ENCODE measurements around the gene ABHD15. TPM values are rescaled to one million over a fixed set of nuclear protein-coding genes. Genes with fewer than 3 reads are reported as not detected.

ABHD15 gene
- total RNA-seq, 4 donors from 2014 or later: 5.4 to 12.6 (median 11.1) TPM

DNA sequence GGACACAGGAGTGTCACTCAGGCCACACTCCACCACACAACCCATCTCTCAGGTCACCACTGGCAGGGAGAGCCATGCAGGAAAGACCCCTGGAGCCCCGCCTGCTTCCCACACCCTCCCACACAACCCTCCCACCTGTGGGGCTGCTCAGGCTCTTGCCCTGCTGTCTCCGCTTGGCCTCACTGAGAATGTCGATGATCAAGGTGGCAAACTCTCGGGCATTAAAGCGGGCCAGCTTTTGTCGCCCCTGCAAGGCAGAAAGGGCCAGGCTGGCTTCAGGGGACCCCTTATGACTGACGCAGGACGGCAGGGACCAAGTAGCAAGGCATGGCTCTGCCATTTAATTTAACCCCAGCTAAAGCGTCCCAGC, 10.1 kb upstream of the ABHD15 start:
- Histone ChIP-seq H3K27me3 (no peaks in the 10 kb centered on the region), H3K9me3 (no peaks in the 10 kb centered on the region), H3K36me3 (peaks cover 0 to 89% of the 10 kb centered on the region in 2 donors), H3K4me3 (no peak overlapping the region), H3K27ac (peak overlapping the region in 2 of 4 donors; percentile 12 to 35), H3K4me1 (peaks cover 0 to 54% (median 15%) of the 10 kb centered on the region in 3 donors)
- TF ChIP-seq POLR2A (IDR thresholded peaks at IDR 0.05) (no peak), EP300 (IDR thresholded peaks at IDR 0.05) (no peak), POLR2AphosphoS5 (IDR thresholded peaks at IDR 0.05) (no peak)
- TF ChIP-seq, protein P1, sequence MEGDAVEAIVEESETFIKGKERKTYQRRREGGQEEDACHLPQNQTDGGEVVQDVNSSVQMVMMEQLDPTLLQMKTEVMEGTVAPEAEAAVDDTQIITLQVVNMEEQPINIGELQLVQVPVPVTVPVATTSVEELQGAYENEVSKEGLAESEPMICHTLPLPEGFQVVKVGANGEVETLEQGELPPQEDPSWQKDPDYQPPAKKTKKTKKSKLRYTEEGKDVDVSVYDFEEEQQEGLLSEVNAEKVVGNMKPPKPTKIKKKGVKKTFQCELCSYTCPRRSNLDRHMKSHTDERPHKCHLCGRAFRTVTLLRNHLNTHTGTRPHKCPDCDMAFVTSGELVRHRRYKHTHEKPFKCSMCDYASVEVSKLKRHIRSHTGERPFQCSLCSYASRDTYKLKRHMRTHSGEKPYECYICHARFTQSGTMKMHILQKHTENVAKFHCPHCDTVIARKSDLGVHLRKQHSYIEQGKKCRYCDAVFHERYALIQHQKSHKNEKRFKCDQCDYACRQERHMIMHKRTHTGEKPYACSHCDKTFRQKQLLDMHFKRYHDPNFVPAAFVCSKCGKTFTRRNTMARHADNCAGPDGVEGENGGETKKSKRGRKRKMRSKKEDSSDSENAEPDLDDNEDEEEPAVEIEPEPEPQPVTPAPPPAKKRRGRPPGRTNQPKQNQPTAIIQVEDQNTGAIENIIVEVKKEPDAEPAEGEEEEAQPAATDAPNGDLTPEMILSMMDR (IDR thresholded peaks at IDR 0.05): no peak
- 94% methylated on average over 7 of the region's 9 CpGs; no CpG with 5 or more reads in 1 of the 2 donors for WGBS, 2 donors (ENCODE audit: low coverage in 1 of 2)
- ATAC-seq: no peak

DNA sequence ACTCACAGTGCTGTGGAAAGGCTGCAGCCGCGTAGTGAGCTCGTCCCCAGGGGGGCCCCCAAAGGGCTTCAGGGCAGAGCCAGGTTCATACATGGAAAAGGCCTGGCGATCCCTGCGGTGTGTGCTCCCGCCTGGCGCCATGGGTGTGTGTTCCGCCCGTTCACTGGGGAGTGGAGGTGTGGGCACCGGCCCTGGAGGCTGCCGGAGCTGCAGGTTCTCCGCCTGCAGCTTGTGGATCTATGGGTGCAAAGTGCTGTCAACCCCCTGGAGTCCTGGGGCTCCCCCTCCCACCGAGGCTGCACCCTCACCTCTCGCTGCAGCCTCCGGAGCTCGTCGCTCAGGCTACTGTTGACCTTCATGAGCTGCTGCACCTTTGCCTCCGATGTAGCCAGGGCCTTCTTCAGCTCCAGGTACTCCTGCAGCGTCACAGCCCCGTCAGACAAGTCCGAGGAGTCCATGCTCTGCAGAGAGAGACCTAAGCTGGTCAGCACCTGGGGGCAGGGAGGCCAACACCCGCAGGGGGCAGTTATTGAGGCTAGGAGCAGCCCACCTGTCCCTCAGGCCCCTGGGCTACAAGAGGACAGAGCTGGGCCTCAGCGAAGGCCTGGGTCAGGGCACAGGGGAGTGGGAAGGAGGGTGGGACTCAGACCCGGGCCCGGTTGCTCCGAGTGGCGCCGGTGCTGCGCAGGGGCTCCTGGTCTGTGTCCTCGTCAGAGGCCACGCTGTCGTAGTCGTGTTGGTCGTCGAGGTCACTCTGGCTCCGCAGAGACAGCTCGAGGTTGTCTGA, 9.6 kb upstream of the ABHD15 start:
- H3K36me3 ChIP-seq: peaks cover 0 to 88% of the 10 kb centered on the region in 2 donors
- whole genome bisulfite sequencing, 2 donors (ENCODE audit: low coverage in 1 of 2): no CpG with 5 or more reads among the region's 37 CpGs
- H3K4me3 ChIP-seq: no peak overlapping the region
- H3K9me3 ChIP-seq: no peaks in the 10 kb centered on the region
- H3K4me1 ChIP-seq: peaks cover 0 to 54% (median 15%) of the 10 kb centered on the region in 3 donors
- H3K27ac ChIP-seq: no peak overlapping the region
- TF ChIP-seq EP300 (IDR thresholded peaks at IDR 0.05) (no peak), POLR2A (IDR thresholded peaks at IDR 0.05) (no peak), POLR2AphosphoS5 (IDR thresholded peaks at IDR 0.05) (no peak)
- TF ChIP-seq, protein P1 (IDR thresholded peaks at IDR 0.05): no peak
- no peaks in the 10 kb centered on the region for H3K27me3 ChIP-seq
- ATAC-seq: no peak

DNA sequence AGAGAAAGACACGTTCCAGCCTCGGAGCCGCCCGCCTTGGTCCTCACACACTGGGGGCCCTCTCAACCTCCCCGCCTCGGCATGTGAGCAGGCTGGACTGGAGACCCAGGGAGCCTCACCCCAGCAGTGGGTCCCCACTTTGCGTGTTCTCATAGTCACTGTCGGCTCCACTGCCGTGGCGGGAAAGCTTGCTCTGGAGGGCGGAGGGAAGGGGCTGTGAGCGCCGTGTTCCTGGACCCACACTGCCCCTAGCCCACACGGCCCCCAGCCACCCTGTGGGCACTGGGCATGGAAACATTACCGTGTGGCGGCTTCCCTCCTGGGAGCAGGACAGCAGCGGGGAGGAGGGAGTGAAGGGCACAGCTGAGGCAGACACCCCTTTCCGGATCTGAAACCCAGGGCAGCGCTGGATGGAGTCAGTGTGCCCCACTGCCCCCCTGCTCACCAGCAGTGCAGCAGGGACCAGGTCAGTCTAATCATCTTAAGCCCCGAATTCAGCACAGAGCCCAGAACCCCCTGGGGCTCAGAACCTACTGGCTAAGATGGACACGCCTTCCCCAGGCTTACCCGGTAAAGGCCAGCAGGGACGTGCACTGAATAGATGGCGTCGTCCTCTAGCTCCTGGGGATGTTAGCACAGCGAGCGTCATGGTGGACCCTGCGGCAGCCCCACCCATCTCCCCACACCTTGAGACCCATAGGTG, 8.8 kb upstream of the ABHD15 start:
- ATAC-seq: no peak
- TF ChIP-seq POLR2AphosphoS5 (IDR thresholded peaks at IDR 0.05) (no peak), POLR2A (IDR thresholded peaks at IDR 0.05) (no peak)
- TF ChIP-seq, protein P1 (IDR thresholded peaks at IDR 0.05): no peak
- H3K36me3 ChIP-seq: peaks cover 0 to 81% of the 10 kb centered on the region in 2 donors
- H3K9me3 ChIP-seq: no peaks in the 10 kb centered on the region
- H3K4me1 ChIP-seq: peaks cover 0 to 54% (median 15%) of the 10 kb centered on the region in 3 donors
- WGBS, 2 donors (ENCODE audit: low coverage in 1 of 2): 60% methylated on average over 1 of the region's 28 CpGs; no CpG with 5 or more reads in 1 of the 2 donors
- H3K4me3 ChIP-seq: no peak overlapping the region
- no peaks in the 10 kb centered on the region for H3K27me3 ChIP-seq
- no peak overlapping the region for H3K27ac ChIP-seq

DNA sequence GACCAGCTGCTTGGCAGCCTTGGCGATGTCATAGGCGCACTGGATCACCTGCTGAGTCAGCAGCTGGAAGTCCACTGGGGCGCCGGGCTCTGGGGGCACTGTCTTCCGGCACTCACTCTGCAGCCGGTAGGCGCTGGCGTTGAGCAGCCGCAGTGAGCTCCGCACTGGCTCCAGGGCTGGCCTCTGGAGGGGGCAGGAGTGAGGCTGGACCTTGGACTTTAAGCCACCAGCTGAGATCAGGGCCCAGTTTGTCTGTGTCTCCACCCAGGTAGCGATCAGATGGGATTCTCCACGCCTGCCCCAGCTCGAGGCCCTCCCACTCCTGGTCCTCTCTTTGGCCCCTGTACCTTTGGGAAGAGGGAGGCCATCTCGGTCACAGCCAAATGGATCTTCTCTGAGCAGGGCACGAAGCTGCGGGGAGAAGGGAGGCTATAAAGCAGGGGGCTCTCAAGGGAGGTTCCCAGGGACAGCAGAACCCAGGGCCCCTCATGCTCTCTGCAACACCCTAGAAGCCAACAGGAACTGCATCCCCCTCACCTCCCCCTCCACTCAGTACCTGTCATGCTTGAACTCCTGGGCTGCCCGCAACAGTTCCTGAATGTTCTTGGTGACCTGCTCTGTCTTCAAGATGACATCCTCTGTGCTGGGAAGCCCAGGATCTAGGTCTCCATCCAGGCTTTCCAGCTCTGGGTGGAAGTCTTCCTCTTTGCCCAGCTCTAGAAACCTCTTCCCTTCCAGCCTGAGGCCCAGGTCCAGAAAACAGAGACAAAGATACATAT, 8.1 kb upstream of the ABHD15 start:
- H3K27me3 ChIP-seq: no peaks in the 10 kb centered on the region
- no peak overlapping the region for H3K4me3 ChIP-seq
- no peak for ATAC-seq
- WGBS, 2 donors (ENCODE audit: low coverage in 1 of 2): no CpG with 5 or more reads among the region's 17 CpGs
- H3K27ac ChIP-seq: no peak overlapping the region
- peaks cover 0 to 53% (median 15%) of the 10 kb centered on the region in 3 donors for H3K4me1 ChIP-seq
- H3K36me3 ChIP-seq: peaks cover 0 to 75% of the 10 kb centered on the region in 2 donors
- TF ChIP-seq POLR2AphosphoS5 (IDR thresholded peaks at IDR 0.05): no peak
- TF ChIP-seq, protein P1 (IDR thresholded peaks at IDR 0.05): no peak
- TF ChIP-seq POLR2A (IDR thresholded peaks at IDR 0.05): no peak
- no peak for TF ChIP-seq EP300 (IDR thresholded peaks at IDR 0.05)
- no peaks in the 10 kb centered on the region for H3K9me3 ChIP-seq
